ENCODE measurements around the gene TRAF2. TPM values are rescaled to one million over a fixed set of nuclear protein-coding genes. Genes with fewer than 3 reads are reported as not detected.

TRAF2 gene
- total and polyA plus RNA-seq, 9 of the 15 experiments (the other 6 are each of a cell fraction or from before 2014, with no cell fraction given): 0.24 to 45.2 (median 18.0) TPM

GRCh38 chr9:136849960-136850865 is 36.1 kb upstream of the TRAF2 start:
- no peak for DNase-seq (ENCODE audit: extremely low read depth in 1 of 4, low spot score in 3 of 4)
- CTCF ChIA-PET (ENCODE audit: low intra/inter-chr PET ratio): interaction anchor here (0.6 kb wide), 1 partner anchor 36 kb away, joined by 3 read pairs; the partner anchor contains the start of gene TRAF2
- intact Hi-C loops (cut with micrococcal nuclease) (loop anchor here (1.0 to 5.0 kb wide), 3 partner anchors 36 to 92 kb away; partner anchors contain the start of genes FBXW5, TMEM141 and TRAF2), in situ Hi-C loops (cut with MboI) (no loop called here)
- no peaks in the 10 kb centered on the region for H3K9me1 ChIP-seq (ENCODE audit: control insufficient read depth, insufficient read depth, low read length)
- H3K9me3 ChIP-seq (replicated peaks; ENCODE audit: control insufficient read depth, insufficient read depth, low read depth, low read length): no peaks in the 10 kb centered on the region
- TSS peak; percentile 82 for BruUV-seq (replicated peaks)
- H2AFZ ChIP-seq (ENCODE audit: low read depth, low read length): no peak overlapping the region
- peaks cover 29% of the 10 kb centered on the region; the same call in 1 of the 3 replicates for H3K36me3 ChIP-seq (ENCODE audit: control insufficient read depth, insufficient read depth, low read length)
- H3K4me1 ChIP-seq (replicated peaks in 1 of 2; ENCODE audit: control insufficient read depth in 2 of 2, insufficient read depth in 2 of 2, low read length in 2 of 2): peaks cover 9 to 88% of the 10 kb centered on the region in 2 experiments; a peak in 4 of 5 replicates
- POLR2A ChIA-PET: interaction anchor here (0.7 to 1.2 kb wide), 2 partner anchors 10 to 16 kb away, joined by 4 to 6 read pairs; partner anchors contain the start of gene EDF1
- peaks cover 27% of the 10 kb centered on the region for H3K79me2 ChIP-seq (ENCODE audit: control insufficient read depth, insufficient read depth, low read length)
- 0 out of 2 replicates have a peak, but pooled peaks cover 5% of the 10 kb centered on the region for H4K20me1 ChIP-seq (replicated peaks; ENCODE audit: control insufficient read depth, insufficient read depth, low read length)
- 49% methylated on average over 38 of the region's 43 CpGs for whole genome bisulfite sequencing (ENCODE audit: insufficient coverage, low coverage, missing lambda C conversion rate)
- peak overlapping the region; percentile 95 for H3K4me3 ChIP-seq
- H3K9ac ChIP-seq (ENCODE audit: insufficient read depth in 1 of 2, low read depth in 2 of 2, low read length in 2 of 2): peak overlapping the region; percentile 74 to 97
- FAIRE-seq: peak; percentile 32
- ATAC-seq: no peak
- H3K4me2 ChIP-seq (ENCODE audit: insufficient read depth, low read length): peak overlapping the region; percentile 84
- H3K27me3 ChIP-seq (ENCODE audit: control insufficient read depth in 2 of 2, insufficient read depth in 2 of 2, low read length in 2 of 2): no peaks in the 10 kb centered on the region
- peak overlapping the region; percentile 63 for H3K27ac ChIP-seq (ENCODE audit: extremely low read depth, low read depth, low read length)
- no peak for TF ChIP-seq PHF21A (IDR thresholded peaks at IDR 0.05; ENCODE audit: borderline replicate concordance, low read depth)
- TF ChIP-seq GABPA (tag; conservative IDR thresholded peaks at IDR 0.05; ENCODE audit: low read depth): no peak
- TF ChIP-seq ZNF184 (CRISPR knock-in tag; IDR thresholded peaks at IDR 0.05): no peak
- peak; percentile 71 for TF ChIP-seq POLR2G (IDR thresholded peaks at IDR 0.05; ENCODE audit: low read depth, low read length)
- TF ChIP-seq RBFOX2 (IDR thresholded peaks at IDR 0.05; ENCODE audit: low read depth, low read length): peak; percentile 71
- 0 out of 2 replicates have a peak, but pooled peaks have one; percentile 9 for TF ChIP-seq PATZ1 (CRISPR knock-in tag; IDR thresholded peaks at IDR 0.05; ENCODE audit: borderline replicate concordance)
- TF ChIP-seq, protein P1, sequence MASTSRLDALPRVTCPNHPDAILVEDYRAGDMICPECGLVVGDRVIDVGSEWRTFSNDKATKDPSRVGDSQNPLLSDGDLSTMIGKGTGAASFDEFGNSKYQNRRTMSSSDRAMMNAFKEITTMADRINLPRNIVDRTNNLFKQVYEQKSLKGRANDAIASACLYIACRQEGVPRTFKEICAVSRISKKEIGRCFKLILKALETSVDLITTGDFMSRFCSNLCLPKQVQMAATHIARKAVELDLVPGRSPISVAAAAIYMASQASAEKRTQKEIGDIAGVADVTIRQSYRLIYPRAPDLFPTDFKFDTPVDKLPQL (IDR thresholded peaks at IDR 0.05; ENCODE audit: extremely low read depth, insufficient read length): no peak
- no peak for TF ChIP-seq FOXA1 (IDR thresholded peaks at IDR 0.05; ENCODE audit: borderline replicate concordance)
- no peak for TF ChIP-seq THAP12 (CRISPR knock-in tag; IDR thresholded peaks at IDR 0.05)
- TF ChIP-seq FIP1L1 (IDR thresholded peaks at IDR 0.05; ENCODE audit: low read depth, low read length, poor library complexity, severe bottlenecking): peak; percentile 65
- peak; percentile 8; the same call in 1 of the 2 replicates for TF ChIP-seq POLR2AphosphoS5 (IDR thresholded peaks at IDR 0.05; ENCODE audit: control insufficient read depth, insufficient read depth, low read depth, low read length)
- TF ChIP-seq ZSCAN29 (IDR thresholded peaks at IDR 0.05): no peak
